Left lung (tissue), 10 donors: ENCODE results near the gene RNF224. TPM values are rescaled to one million over a fixed set of nuclear protein-coding genes. Genes with fewer than 3 reads are reported as not detected.

Experiments used
- ATAC-seq: fragments of 200-7000 bp; cut with Tn5 transposase; one replicate; pipeline ENCODE4 v1.9.1; 2020; ENCODE audit warnings: moderate library complexity
- DNase-seq, 4 donors: peaks; one replicate each; pipeline ENCODE4 v3.0.0-alpha.2; 2013 to 2020
- H3K27ac ChIP-seq, 2 donors: fragments of 200-600 bp; sonication (generic) in 1 of 2; one replicate each; pipeline versions ENCODE4 v1.5.0 to v1.8.0; 2020 to 2021
- H3K27me3 ChIP-seq, 2 donors: fragments of 200-600 bp; sonication (generic) in 1 of 2; one replicate each; pipeline versions ENCODE4 v1.5.0 to v1.8.0; 2020 to 2021
- H3K36me3 ChIP-seq, 2 donors: fragments of 200-600 bp; sonication (generic) in 1 of 2; one replicate each; pipeline versions ENCODE4 v1.5.0 to v1.8.0; 2020 to 2021
- H3K4me1 ChIP-seq, 2 donors: fragments of 200-600 bp; one replicate each; pipeline ENCODE4 v1.8.0; 2021
- H3K4me3 ChIP-seq, 2 donors: fragments of 200-600 bp; sonication (generic) in 1 of 2; one replicate each; pipeline versions ENCODE4 v1.5.0 to v1.8.0; 2020 to 2021; ENCODE audit warnings: mild to moderate bottlenecking in 1 of 2
- H3K9me3 ChIP-seq, 2 donors: fragments of 200-600 bp; sonication (generic) in 1 of 2; one replicate each; pipeline versions ENCODE4 v1.5.0 to v1.8.0; 2020 to 2021
- CTCF ChIP-seq, 2 donors: fragments of 200-600 bp; sonication (generic) in 1 of 2; IDR thresholded peaks; one replicate each; pipeline versions ENCODE4 v1.5.0 to v1.8.0; 2021; ENCODE audit warnings: antibody characterized with exemption in 2 of 2
- intact Hi-C, 2 donors: fragments of 100-400 bp; cut with DNase I; formaldehyde crosslinking; loops; one replicate each; pipeline versions ENCODE4 v1.11.2 to v1.14.2; 2022
- polyA plus RNA-seq, 6 donors: library from polyadenylated mRNA; unstranded; fragments of 120-200 nt; gene quantifications; one replicate each; pipeline ENCODE4 v1.2.1, GENCODE V29; 2013; ENCODE audit not compliant: insufficient read length in 6 of 6
- total RNA-seq, 2 donors: library from RNA; stranded (reverse); fragmentation: NEBNext Ultra II Directional; extraction: Animal tissue kit (Norgen Biotek cat#: 25700); gene quantifications; one replicate each; pipeline ENCODE4 v1.2.1, GENCODE V29; 2021
- donor health status: DM: no; HTN: yes; CAD: no.
- donor health status: DM: no; HTN: no; CAD: no.

The RNF224 gene
- total and polyA plus RNA-seq, 8 donors: 0.15 to 4.8 (median 2.6) TPM

- Histone ChIP-seq H3K36me3 (no peaks in the 10 kb centered on the region), H3K27ac (peak within 1 kb of the TSS; percentile 82 to 92), H3K27me3 (peaks cover 0 to 5% of the 10 kb centered on the region in 2 donors), H3K9me3 (no peaks in the 10 kb centered on the region), H3K4me1 (peaks cover 25 to 74% of the 10 kb centered on the region in 2 donors), H3K4me3 (peak within 1 kb of the TSS; percentile 55 to 74)
- DNase-seq (peak; percentile 97 to 99 (median 98)), ATAC-seq (peak; percentile 95)
- intact Hi-C loops: no loop called here
- no peak for TF ChIP-seq CTCF (IDR thresholded peaks at IDR 0.05)
Measured at GRCh38 chr9:137200311-137201204, 26.7 kb upstream of the RNF224 start, which contains the start of gene TPRN. Gene TPRN, minus strand, starts transcription at chr9:137200741. Its CDS starts 30 bp downstream, at chr9:137200711.

GRCh38 chr9:137201205-137201868, 26.0 kb upstream of the RNF224 start:
- ATAC-seq (no peak), DNase-seq (no peak)
- H3K27me3 ChIP-seq: peaks cover 0 to 5% of the 10 kb centered on the region in 2 donors

DNA sequence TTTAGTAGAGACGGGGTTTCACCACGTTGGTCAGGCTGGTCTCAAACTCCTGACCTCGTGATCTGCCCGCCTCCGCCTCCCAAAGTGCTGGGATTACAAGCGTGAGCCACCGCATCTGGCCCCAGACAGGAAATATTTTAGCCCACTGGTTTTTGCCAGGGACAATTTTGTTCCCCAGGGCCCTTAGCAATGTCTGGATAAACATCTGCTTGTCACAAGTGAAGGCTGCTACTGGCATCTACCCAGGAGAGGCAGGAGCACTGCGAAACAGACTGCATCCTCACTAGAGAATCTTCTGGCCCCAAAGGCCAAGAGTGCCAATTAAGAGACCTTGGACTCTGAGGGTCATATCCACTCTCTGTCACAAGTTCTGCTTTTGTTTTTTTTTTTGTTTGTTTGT, 24.3 kb upstream of the RNF224 start:
- H3K27ac ChIP-seq: no peak overlapping the region
- no peak overlapping the region for H3K4me3 ChIP-seq
- H3K36me3 ChIP-seq: peaks cover 0 to 6% of the 10 kb centered on the region in 2 donors
- no peaks in the 10 kb centered on the region for H3K9me3 ChIP-seq
- H3K27me3 ChIP-seq: peaks cover 0 to 5% of the 10 kb centered on the region in 2 donors
- peaks cover 33 to 81% of the 10 kb centered on the region in 2 donors for H3K4me1 ChIP-seq
- no peak for TF ChIP-seq CTCF (IDR thresholded peaks at IDR 0.05)
- intact Hi-C loops: no loop called here
- ATAC-seq: no peak
- no peak for DNase-seq

More at GRCh38 chr9:137201205-137201868, 26.0 kb upstream of the RNF224 start:
- no peaks in the 10 kb centered on the region for H3K9me3 ChIP-seq
- H3K4me3 ChIP-seq: peak overlapping the region; percentile 55 to 74
- no peak for TF ChIP-seq CTCF (IDR thresholded peaks at IDR 0.05)
- intact Hi-C loops: no loop called here
- H3K27ac ChIP-seq: peak overlapping the region; percentile 82 to 92
- H3K36me3 ChIP-seq: no peaks in the 10 kb centered on the region
- peaks cover 30 to 80% of the 10 kb centered on the region in 2 donors for H3K4me1 ChIP-seq

GRCh38 chr9:137204731-137205125, 22.6 kb upstream of the RNF224 start:
- peaks cover 21 to 64% of the 10 kb centered on the region in 2 donors for H3K4me1 ChIP-seq

More at GRCh38 chr9:137204731-137205125, 22.6 kb upstream of the RNF224 start:
- intact Hi-C loops: no loop called here
- no peak for ATAC-seq
- TF ChIP-seq CTCF (IDR thresholded peaks at IDR 0.05): no peak
- DNase-seq: no peak
- H3K36me3 ChIP-seq: peaks cover 0 to 15% of the 10 kb centered on the region in 2 donors
- H3K27me3 ChIP-seq: peaks cover 0 to under 1% of the 10 kb centered on the region in 2 donors
- H3K27ac ChIP-seq: peak overlapping the region in 1 of 2 donors; percentile 86
- H3K4me3 ChIP-seq: peak overlapping the region; percentile 96 to 99
- no peaks in the 10 kb centered on the region for H3K9me3 ChIP-seq
